Measurements from ENCODE around the gene MAP4K4.
"Not testable (repeated sequence)": the region's sequence is repeated elsewhere in the genome, so short reads cannot be mapped to it uniquely, and the experiment has no call there.

Gene MAP4K4

GRCh38 chr2:101881131-101881530 lies 183.6 kb downstream of the MAP4K4 start:
- no peak for DNase-seq

- no peak for DNase-seq
These were observed 185.3 kb downstream of the MAP4K4 start for GRCh38 chr2:101882769-101883307.

DNA sequence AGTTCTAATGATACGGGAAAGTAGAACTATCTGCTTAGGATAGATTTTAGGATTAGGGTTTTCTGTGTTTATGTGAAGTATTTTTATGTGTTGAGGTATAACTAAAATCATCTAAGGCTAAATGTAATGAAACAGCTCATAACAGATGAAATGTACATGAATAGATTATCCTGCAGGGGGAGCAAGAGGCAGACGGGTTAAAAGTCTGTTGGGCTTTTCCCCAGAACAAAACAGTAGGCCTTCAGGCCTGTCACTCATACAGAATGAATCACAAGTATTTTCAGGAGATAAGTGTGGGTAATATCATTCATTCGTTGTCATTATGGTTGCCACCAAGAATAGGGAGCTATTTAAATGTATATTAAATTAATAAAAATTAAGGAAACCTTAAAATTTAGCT lies 186.4 kb downstream of the MAP4K4 start:
- DNase-seq, result peak; percentile 14

DNA sequence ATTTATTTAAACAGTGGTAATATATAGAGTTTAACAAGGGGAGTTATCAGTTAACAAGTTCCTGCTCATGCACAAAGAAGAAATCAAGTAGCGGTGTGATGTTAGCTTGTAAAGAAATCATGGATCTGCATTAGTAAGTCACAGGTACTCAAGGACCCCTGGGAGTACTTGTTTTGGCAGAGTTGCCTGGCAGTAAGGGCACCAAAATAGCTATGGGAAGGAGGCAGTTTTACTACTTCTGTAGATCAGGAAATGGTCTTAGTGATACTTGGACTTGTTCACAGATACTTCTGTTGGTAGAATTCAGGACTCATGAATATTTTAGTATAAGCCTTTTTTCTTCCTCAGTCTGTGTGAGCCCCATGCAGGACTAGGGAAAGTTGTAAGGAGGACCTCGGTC lies 186.9 kb downstream of the MAP4K4 start:
- DNase-seq, result no peak

DNA sequence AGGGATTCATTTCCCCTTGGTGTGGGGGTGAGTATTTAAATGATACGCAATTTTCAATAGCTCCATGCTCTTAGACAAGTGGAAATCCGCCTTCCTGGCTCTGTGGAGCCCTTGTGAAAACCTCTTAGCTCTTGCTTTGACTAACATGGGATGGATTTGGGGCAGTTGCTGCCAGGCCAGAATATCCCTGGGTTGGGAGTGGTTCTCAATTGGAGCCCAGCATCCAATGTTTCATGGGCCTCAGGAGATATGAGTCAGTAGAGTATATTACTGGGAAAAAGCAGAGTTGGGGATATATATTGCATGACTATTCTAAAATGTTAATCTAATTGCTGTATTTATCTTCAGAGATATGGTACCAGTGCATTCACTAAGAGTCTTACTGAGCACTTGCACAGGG lies 189.8 kb downstream of the MAP4K4 start:
- no peak for DNase-seq

DNA sequence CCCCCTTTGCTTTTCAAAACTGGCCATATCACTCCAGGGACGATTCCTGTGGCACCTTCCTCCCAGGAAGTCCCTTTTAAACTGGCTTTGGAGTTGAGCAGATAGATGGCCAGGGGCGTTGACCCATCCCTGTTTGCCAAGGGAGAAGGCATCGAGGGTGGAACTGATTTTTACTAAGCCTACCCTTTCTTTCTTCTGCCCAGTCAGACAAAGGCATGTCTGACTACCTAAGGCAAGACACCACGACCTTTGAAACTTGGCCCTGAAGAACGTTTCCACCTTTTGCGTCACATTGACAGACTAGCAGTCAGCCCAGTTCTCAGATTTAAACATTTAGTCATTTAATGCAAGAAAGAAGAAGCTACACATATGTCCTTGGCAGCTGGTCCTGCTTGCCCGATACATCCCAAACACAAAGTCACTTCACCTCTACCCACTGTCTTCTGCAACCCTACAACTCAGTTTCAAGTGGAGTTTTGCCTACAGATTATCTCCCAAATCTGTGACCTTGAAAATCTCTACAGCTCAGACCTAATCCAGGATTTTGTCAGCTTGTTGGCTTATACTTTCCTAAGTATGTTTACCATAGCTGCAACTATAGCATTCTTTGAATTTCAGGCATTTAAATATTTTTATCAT lies 192.1 kb downstream of the MAP4K4 start:
- no peak for DNase-seq

GRCh38 chr2:101892377-101892776 lies 194.9 kb downstream of the MAP4K4 start:
- DNase-seq, result no peak

GRCh38 chr2:101893681-101894381 lies 196.3 kb downstream of the MAP4K4 start:
- DNase-seq, result no peak

DNA sequence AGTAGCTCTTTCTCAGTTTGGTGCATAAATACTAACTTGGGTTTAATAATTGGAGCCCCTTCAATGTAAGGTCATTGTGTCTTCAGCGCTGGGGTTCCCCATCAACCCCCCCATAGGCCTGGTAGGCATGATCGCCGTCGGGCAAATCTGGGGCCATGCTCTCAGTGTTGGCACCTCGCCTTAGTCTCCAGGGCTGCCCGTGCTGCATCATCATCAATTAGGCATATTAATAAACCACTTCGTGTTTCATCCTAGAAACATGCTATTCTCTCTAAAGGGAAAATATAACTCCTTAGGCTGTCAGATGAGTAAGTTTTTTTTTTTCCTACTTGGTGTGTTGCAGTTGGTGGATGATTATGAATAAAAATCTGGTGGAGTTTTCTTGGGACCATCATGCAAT lies 197.5 kb downstream of the MAP4K4 start:
- no peak for DNase-seq

GRCh38 chr2:101895819-101896322 lies 198.4 kb downstream of the MAP4K4 start:
- no peak for DNase-seq

DNA sequence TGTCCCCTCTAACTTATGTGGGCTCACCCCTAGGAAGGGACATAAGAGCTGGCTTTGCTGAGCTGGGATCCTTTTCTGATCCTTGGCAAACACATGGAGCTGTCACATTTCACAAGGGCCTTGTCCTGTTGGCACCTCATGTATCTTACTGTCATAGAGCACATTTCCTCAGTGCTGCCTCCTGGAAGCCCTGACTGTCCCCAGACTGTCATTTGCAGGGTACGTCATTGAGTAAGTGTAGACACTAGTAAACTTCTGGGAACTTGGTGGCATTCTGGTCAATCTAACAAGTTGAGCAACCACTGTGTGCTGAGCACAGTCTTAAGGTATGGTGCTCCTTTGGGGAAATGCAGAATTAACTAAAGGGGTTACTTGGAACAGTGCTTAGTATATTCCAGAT lies 199.8 kb downstream of the MAP4K4 start:
- DNase-seq, result no peak

DNA sequence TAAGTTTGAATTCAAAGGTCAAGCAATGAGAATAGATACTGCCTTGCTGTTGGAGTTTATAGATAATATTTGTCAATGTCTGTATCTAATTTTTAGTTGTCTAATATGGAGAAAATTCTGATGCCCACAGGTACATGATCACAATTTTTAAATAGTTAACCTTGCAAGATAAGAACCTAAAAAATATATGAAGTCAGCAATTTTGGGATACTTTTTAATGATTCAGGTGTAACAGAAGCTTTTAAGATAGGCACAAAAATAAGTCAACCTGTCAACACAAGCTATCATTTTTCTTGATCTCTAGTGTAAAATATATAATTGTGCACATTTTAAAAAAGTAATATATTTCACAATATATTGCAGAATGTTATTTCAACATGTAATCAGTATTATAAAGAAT lies 201.8 kb downstream of the MAP4K4 start:
- no peak for DNase-seq

DNA sequence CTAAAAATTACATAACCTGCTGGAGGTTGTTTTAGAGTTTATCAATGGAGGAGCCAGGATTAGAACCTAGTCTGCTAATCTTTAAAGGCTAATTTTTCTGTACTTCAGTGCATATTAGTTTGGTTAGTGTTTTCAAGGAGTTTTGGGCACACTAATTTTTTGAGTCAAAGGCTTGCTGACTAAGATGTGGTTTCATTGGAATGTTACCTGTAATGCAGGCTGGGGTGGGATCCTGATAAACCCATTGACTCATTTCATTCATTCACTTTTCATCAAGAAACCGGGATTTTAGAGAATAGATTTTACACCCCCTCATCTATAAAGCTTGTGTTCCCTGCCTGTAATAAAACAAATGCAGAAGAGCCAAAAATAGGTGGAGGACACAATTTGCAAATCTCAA lies 202.4 kb downstream of the MAP4K4 start:
- no peak for DNase-seq

- DNase-seq, result no peak
These were observed 202.9 kb downstream of the MAP4K4 start for GRCh38 chr2:101900375-101900774.

GRCh38 chr2:101901241-101901640 lies 203.7 kb downstream of the MAP4K4 start:
- no peak for DNase-seq

GRCh38 chr2:101902169-101902568 lies 204.7 kb downstream of the MAP4K4 start:
- DNase-seq, result no peak

DNA sequence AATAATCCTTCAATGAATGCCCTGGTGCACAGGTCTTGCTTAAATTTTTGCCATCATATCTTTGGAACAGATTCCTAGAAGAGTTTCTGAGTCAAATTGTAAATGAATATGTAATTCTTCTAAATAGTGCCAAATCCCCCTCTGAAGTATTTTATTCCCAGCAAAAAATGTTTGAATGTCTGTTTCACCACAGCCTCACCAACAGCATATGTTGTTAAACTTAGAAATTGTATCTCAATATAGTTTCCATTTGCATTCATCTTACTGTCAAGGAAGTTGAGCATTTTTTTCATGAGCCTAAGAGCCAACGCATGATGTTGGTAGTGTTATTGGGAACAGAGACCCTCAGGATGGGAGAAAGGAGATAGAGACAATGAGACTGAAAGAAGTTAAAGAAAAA lies 207.4 kb downstream of the MAP4K4 start:
- no peak for DNase-seq

DNA sequence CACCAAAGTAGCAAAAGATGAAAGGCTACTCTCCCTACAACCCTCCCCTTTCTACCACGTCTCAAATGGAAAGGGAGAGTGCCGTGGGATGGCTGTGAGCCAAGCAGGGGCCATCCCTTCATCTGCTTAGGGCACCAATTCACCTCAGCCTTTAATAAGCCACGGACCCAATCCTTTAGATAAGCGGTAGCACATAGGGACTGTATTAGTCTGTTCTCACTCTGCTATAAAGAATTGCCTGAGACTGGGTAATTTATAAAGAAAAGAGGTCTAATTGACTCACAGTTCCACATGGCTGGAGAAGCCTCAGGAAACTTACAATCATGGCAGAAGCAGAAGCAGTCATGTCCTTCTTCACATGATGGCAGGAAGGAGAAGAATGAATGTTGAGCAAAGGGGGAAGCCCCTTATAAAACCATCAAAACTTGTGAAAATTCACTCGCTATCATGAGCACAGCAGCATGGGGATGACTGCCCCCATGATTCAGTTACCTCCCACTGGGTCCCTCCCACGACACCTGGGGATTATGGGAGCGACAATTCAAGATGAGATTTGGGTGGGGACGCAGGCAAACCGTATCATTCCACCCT lies 208.3 kb downstream of the MAP4K4 start:
- DNase-seq, result no peak

GRCh38 chr2:101909760-101910159 lies 212.3 kb downstream of the MAP4K4 start:
- no peak for DNase-seq

GRCh38 chr2:101912545-101912944 lies 215.0 kb downstream of the MAP4K4 start:
- DNase-seq, result no peak

DNA sequence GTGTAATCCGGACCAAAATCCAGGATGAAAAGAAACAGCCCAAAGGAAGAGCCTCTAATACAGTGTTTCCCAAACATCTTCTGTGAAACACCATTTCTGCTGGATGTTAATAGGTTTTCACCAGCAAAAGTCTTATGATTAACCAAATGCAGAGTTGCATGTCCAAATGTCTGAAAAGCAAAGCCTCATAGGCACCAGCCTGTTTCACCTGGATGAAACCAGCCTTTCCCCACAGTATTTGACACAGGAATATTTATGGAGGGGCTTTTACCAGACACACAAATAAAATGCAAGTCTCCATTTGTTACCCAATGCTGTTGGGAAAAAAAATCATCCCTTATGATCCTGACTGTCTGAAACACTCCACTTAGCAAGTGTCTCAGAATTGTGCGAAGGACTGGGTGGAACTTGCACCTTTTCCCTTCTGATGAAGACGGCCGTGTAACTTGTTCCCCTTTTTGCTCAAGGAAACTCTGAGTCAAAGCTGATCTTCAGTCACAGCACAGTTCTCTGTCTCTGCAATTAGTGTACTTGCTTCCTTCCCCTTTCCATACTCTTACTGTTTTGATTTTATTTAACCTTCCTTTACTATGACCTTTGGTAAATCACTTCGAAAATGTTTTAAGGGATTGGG lies 223.9 kb downstream of the MAP4K4 start:
- no peak for DNase-seq

GRCh38 chr2:101921953-101922325 lies 224.4 kb downstream of the MAP4K4 start:
- DNase-seq, result no peak

- DNase-seq, result not testable (repeated sequence)
These were observed 226.8 kb downstream of the MAP4K4 start for GRCh38 chr2:101924311-101924710.

- DNase-seq, result no peak
These were observed 232.5 kb downstream of the MAP4K4 start for GRCh38 chr2:101930019-101930418.

Measured in CD4-positive, alpha-beta T cell treated with Interleukin-17A for 4 hours (primary cell).